Endothelial cell of umbilical vein (primary cell): Measurements from ENCODE around the gene PACSIN2. TPM values are rescaled to one million over a fixed set of nuclear protein-coding genes. Genes with fewer than 3 reads are reported as not detected.

Experiments
- BruUV-seq: library from RNA; stranded (reverse); fragments of 400-500 nt; replicated peaks from 2 replicates; lab custom pipeline; 2021; lab: Mats Ljungman, UMichigan
- CTCF ChIA-PET: fragments of 300-600, 350-600 bp; sonication (Branson Sonifier 250); formaldehyde crosslinking; loops from one replicate; lab custom pipeline; 2021; ENCODE audit warnings: antibody characterized with exemption, inconsistent platforms; lab: Charles Lee
- POLR2A ChIA-PET: fragments of 300-600, 350-600 bp; sonication (Branson Sonifier 250); formaldehyde crosslinking; loops from one replicate; lab custom pipeline; 2021; ENCODE audit warnings: antibody characterized with exemption, inconsistent platforms; lab: Charles Lee
- DNase-seq: peaks from one replicate; pipeline ENCODE4 v3.0.0-alpha.2; 2011; ENCODE audit warnings: low read depth, low spot score
- FAIRE-seq: peaks from 2 replicates; lab custom pipeline; 2011; peaks lifted over from hg19 to GRCh38; lab: Jason Lieb, UNC
- H2AFZ ChIP-seq: 2 replicates; pipeline ENCODE4 v1.6.0; 2012; ENCODE audit warnings: low read depth, low read length, control low read depth, inconsistent platforms
- H3K27ac ChIP-seq: 2 replicates; pipeline ENCODE4 v1.5.1; 2011; ENCODE audit warnings: low read depth, mild to moderate bottlenecking, control low read depth, low read length, moderate library complexity; ENCODE audit not compliant: insufficient read depth
- H3K27me3 ChIP-seq, 2 experiments: 2 replicates each; pipeline versions ENCODE4 v1.6.0 to v1.6.1; 2011; ENCODE audit warnings: low read length in 2 of 2, mixed read lengths in 1 of 2; ENCODE audit not compliant: control insufficient read depth in 2 of 2, insufficient read depth in 2 of 2
- H3K36me3 ChIP-seq, 2 experiments: 2 replicates in 1 of 2; 3 replicates in 1 of 2; pipeline ENCODE4 v1.5.1; 2011; ENCODE audit warnings: low read length in 2 of 2, mild to moderate bottlenecking in 1 of 2, moderate library complexity in 1 of 2; ENCODE audit not compliant: control insufficient read depth in 2 of 2, insufficient read depth in 2 of 2; ENCODE audit errors: extremely low read depth in 1 of 2
- H3K4me1 ChIP-seq: 3 replicates; pipeline ENCODE4 v1.5.1; 2011; ENCODE audit warnings: mild to moderate bottlenecking, low read length; ENCODE audit not compliant: control insufficient read depth, insufficient read depth; ENCODE audit errors: extremely low read depth
- H3K4me2 ChIP-seq: 2 replicates; pipeline ENCODE4 v1.6.1; 2011; ENCODE audit warnings: low read length, control low read depth, mixed read lengths; ENCODE audit not compliant: insufficient read depth
- H3K4me3 ChIP-seq, 3 experiments: fragments of 200-600 bp in 1 of 3; sonication (generic), shearing (Covaris generic) in 1 of 3; replicated peaks in 1 of 3; 2 replicates each; pipeline ENCODE4 v1.5.1; 2011 to 2016; ENCODE audit warnings: control low read depth in 3 of 3, low read length in 3 of 3, mild to moderate bottlenecking in 2 of 3, inconsistent platforms in 1 of 3, low read depth in 1 of 3, moderate library complexity in 1 of 3; ENCODE audit not compliant: insufficient read depth in 1 of 3
- H3K79me2 ChIP-seq: 2 replicates; pipeline ENCODE4 v1.6.0; 2012; ENCODE audit warnings: low read length, inconsistent platforms; ENCODE audit not compliant: control insufficient read depth, insufficient read depth
- H3K9ac ChIP-seq: replicated peaks from 2 replicates; pipeline ENCODE3; 2011; ENCODE audit warnings: low read length, control low read depth; ENCODE audit not compliant: insufficient read depth; ENCODE audit errors: extremely low read depth
- H3K9me1 ChIP-seq: replicated peaks from 3 replicates; pipeline ENCODE4 v1.6.0; 2011; ENCODE audit warnings: mild to moderate bottlenecking, low read length; ENCODE audit not compliant: control insufficient read depth, insufficient read depth; ENCODE audit errors: extremely low read depth
- H3K9me3 ChIP-seq: replicated peaks from 2 replicates; pipeline ENCODE4 v1.5.1; 2012; ENCODE audit warnings: low read length, inconsistent platforms; ENCODE audit not compliant: control insufficient read depth, insufficient read depth
- H4K20me1 ChIP-seq: replicated peaks from 2 replicates; pipeline ENCODE3; 2011; ENCODE audit warnings: mild to moderate bottlenecking, low read length; ENCODE audit not compliant: control insufficient read depth, insufficient read depth; ENCODE audit errors: extremely low read depth
- EZH2 ChIP-seq: IDR thresholded peaks from 2 replicates; pipeline ENCODE4 v1.6.1; 2012; ENCODE audit warnings: borderline replicate concordance, low read depth, mild to moderate bottlenecking, moderate library complexity, low read length, inconsistent platforms; ENCODE audit not compliant: severe bottlenecking
- FOS ChIP-seq: IDR thresholded peaks from 2 replicates; pipeline ENCODE4 v1.6.1; 2011; ENCODE audit warnings: mild to moderate bottlenecking, low read length, moderate library complexity, borderline replicate concordance; ENCODE audit not compliant: insufficient read depth
- GATA2 ChIP-seq: IDR thresholded peaks from 2 replicates; pipeline ENCODE4 v1.7.0; 2011; ENCODE audit warnings: low read depth, mild to moderate bottlenecking, moderate library complexity, mixed read lengths, low read length; ENCODE audit not compliant: insufficient read length, insufficient read depth
- JUN ChIP-seq: IDR thresholded peaks from 2 replicates; pipeline ENCODE4 v1.6.1; 2011; ENCODE audit warnings: borderline replicate concordance, low read depth; ENCODE audit not compliant: insufficient read length, insufficient read depth
- MYC ChIP-seq: IDR thresholded peaks from one replicate; pipeline ENCODE4 v1.6.1; 2011; ENCODE audit warnings: mild to moderate bottlenecking, low read depth, low read length
- POLR2A ChIP-seq: IDR thresholded peaks from 2 replicates; pipeline ENCODE4 v1.6.1; 2012; ENCODE audit warnings: low read depth, mild to moderate bottlenecking, control low read depth, low read length
- POLR2AphosphoS5 ChIP-seq: IDR thresholded peaks from 2 replicates; pipeline ENCODE4 v1.6.1; 2012; ENCODE audit warnings: low read depth, mild to moderate bottlenecking, control low read depth, low read length, moderate library complexity; ENCODE audit not compliant: insufficient read depth
- dilution Hi-C: fragments of 300-500 bp; cut with MboI; formaldehyde crosslinking; loops from one replicate; pipeline ENCODE4 v1.15.0; 2019; ENCODE audit warnings: low sequenced_read_pairs; ENCODE audit not compliant: extremely low pct_ligation_motif_present
- intact Hi-C: fragments of 100-400 bp; cut with micrococcal nuclease; formaldehyde crosslinking; loops from one replicate; pipeline ENCODE4 v1.10.0; 2022
- polyA plus RNA-seq, 4 experiments: library from polyadenylated mRNA; depleted of rRNA in 3 of 4; stranded (reverse) in 3 of 4; unstranded in 1 of 4; fragments of >200 nt; gene quantifications; 2 replicates each; pipeline versions ENCODE4 v1.2.1 to v1.2.3, GENCODE V29; 2011 to 2012; ENCODE audit warnings: missing spikeins in 1 of 4
- total RNA-seq: library from RNA; stranded (reverse); gene quantifications from 2 replicates; pipeline ENCODE4 v1.2.3, GENCODE V29; 2021
- TF ChIP-seq, protein P1 (sequence below): IDR thresholded peaks from 2 replicates; pipeline ENCODE4 v1.6.1; 2011; ENCODE audit not compliant: insufficient read depth, insufficient read length
- TF ChIP-seq, protein P2 (sequence below), 2 donors: IDR thresholded peaks; 1 replicate in 1 of 2; 2 replicates in 1 of 2; pipeline ENCODE4 v1.5.1; 2011; ENCODE audit warnings: low read length in 2 of 2, mild to moderate bottlenecking in 2 of 2, moderate library complexity in 2 of 2, control low read depth in 1 of 2, inconsistent platforms in 1 of 2, low read depth in 1 of 2; ENCODE audit not compliant: insufficient read depth in 1 of 2; ENCODE audit errors: extremely low read depth in 1 of 2

The PACSIN2 gene
- total and polyA plus RNA-seq, 2 donors (not counting 3 experiments of a cell fraction or from before 2014, with no cell fraction given), result 46.2 to 64.5 TPM

DNA sequence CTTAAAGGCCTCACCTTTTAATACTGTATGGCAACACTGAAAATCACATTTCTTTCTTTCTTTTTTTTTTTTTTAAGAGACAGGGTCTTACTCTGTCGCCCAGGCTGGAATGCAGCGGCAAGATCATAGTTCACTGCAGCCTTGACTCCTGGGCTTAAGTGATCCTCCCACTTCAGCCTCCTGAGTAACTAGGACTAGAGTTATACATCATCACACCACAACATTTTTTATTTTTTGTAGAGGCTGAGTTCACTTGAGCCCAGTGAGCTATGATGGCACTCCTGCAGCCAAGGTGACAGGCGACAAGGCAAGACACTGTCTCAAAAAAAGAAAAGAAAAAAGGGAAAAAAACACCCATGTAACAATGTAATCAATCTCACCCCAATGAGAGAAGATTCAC is 167.8 kb downstream of the PACSIN2 start:
- FAIRE-seq (no peak), DNase-seq (no peak)
- Histone ChIP-seq H3K36me3 (peaks cover 1 to 6% of the 10 kb centered on the region in 2 experiments), H2AFZ (no peak overlapping the region), H3K4me3 (no peak overlapping the region), H4K20me1 (peaks cover 9% of the 10 kb centered on the region), H3K9ac (no peak overlapping the region), H3K9me3 (no peaks in the 10 kb centered on the region), H3K27ac (no peak overlapping the region), H3K9me1 (no peaks in the 10 kb centered on the region), H3K27me3 (no peaks in the 10 kb centered on the region), H3K79me2 (peaks cover 12% of the 10 kb centered on the region), H3K4me1 (peaks cover 11% of the 10 kb centered on the region), H3K4me2 (no peak overlapping the region)
- intact Hi-C loops, result no loop called here
- no peak for TF ChIP-seq GATA2
- TF ChIP-seq, protein P1, sequence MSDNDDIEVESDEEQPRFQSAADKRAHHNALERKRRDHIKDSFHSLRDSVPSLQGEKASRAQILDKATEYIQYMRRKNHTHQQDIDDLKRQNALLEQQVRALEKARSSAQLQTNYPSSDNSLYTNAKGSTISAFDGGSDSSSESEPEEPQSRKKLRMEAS, result no peak
- no peak for TF ChIP-seq EZH2
- TF ChIP-seq POLR2A, result no peak
- no peak for TF ChIP-seq FOS
- TF ChIP-seq JUN, result no peak
- TF ChIP-seq POLR2AphosphoS5, result no peak
- TF ChIP-seq, protein P2, sequence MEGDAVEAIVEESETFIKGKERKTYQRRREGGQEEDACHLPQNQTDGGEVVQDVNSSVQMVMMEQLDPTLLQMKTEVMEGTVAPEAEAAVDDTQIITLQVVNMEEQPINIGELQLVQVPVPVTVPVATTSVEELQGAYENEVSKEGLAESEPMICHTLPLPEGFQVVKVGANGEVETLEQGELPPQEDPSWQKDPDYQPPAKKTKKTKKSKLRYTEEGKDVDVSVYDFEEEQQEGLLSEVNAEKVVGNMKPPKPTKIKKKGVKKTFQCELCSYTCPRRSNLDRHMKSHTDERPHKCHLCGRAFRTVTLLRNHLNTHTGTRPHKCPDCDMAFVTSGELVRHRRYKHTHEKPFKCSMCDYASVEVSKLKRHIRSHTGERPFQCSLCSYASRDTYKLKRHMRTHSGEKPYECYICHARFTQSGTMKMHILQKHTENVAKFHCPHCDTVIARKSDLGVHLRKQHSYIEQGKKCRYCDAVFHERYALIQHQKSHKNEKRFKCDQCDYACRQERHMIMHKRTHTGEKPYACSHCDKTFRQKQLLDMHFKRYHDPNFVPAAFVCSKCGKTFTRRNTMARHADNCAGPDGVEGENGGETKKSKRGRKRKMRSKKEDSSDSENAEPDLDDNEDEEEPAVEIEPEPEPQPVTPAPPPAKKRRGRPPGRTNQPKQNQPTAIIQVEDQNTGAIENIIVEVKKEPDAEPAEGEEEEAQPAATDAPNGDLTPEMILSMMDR (IDR thresholded peaks at IDR 0.05; ENCODE audit: extremely low read depth in 1 of 2, insufficient read depth in 1 of 2, low read depth in 1 of 2, low read length in 2 of 2), result no peak
- no peak for TF ChIP-seq MYC
- BruUV-seq, result no TSS peak
- dilution Hi-C loops, result no loop called here
- CTCF ChIA-PET, result interaction anchor here (0.7 to 3.0 kb wide), 2 partner anchors 21 to 24 kb away, joined by 3 to 8 read pairs; no protein-coding TSS in a partner anchor
- POLR2A ChIA-PET, result no interaction called here
